IPS-20b (cell line): ENCODE results near the gene HHLA2.

Experiments
- H3K27ac ChIP-seq: one replicate; pipeline ENCODE4 v1.5.1; 2013; ENCODE audit warnings: low read length
- H3K27me3 ChIP-seq: 2 replicates; pipeline ENCODE4 v1.6.1; 2013; ENCODE audit warnings: mild to moderate bottlenecking, low read length, inconsistent platforms; ENCODE audit not compliant: insufficient read depth
- H3K36me3 ChIP-seq: 2 replicates; pipeline ENCODE4 v1.6.1; 2013; ENCODE audit warnings: low read depth, mild to moderate bottlenecking, inconsistent platforms, low read length, moderate library complexity; ENCODE audit not compliant: insufficient read depth
- H3K4me1 ChIP-seq: 2 replicates; pipeline ENCODE4 v1.6.1; 2013; ENCODE audit warnings: mild to moderate bottlenecking, control low read depth, inconsistent platforms, low read length, moderate library complexity; ENCODE audit not compliant: insufficient read depth
- H3K4me3 ChIP-seq: 2 replicates; pipeline ENCODE4 v1.5.1; 2013; ENCODE audit warnings: mild to moderate bottlenecking, low read length, inconsistent platforms
- H3K9ac ChIP-seq: 2 replicates; pipeline ENCODE4 v1.6.1; 2013; ENCODE audit warnings: low read depth, mild to moderate bottlenecking, inconsistent platforms, low read length, moderate library complexity
- H3K9me3 ChIP-seq: 2 replicates; pipeline ENCODE4 v1.6.1; 2013; ENCODE audit warnings: mild to moderate bottlenecking, low read depth, low read length, inconsistent platforms; ENCODE audit not compliant: insufficient read depth

Gene HHLA2

DNA sequence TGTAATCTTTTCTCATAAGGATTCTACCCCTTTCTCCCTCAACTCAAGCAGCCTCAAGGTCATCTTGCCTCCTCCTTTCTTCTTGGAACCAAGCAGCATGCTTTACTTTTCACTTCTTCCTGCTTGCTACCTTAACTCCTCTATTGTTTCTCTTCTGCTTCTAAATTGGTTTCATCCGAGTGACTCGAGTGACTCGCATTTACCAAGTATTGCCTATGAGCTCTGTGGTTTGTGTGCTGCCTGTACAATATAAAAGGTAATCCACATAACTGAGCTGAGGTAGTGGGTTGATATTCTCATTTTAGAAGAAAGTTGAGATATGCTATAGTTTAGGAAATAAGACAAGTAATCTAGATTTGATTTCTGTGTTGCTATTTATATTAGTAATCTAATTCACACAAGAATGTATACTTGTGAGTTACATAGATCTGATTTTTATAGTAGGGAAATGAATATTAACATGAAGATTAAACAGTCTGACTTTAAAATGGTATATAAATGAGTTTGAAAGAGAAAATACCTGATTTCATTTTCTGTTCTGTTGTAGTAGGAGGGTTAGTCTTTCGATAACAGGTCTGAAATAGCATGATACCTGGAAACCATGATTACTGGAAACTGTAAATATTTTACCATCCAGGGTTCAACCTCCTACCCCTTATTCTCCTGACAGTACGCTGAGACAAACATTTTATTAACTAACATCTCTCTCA lies 5.5 kb downstream of the HHLA2 start:
- H3K4me1 ChIP-seq, result peaks cover 6% of the 10 kb centered on the region; the same call in 1 of the 2 replicates
- no peak overlapping the region for H3K4me3 ChIP-seq
- no peaks in the 10 kb centered on the region for H3K9me3 ChIP-seq
- H3K9ac ChIP-seq, result no peak overlapping the region
- no peak overlapping the region for H3K27ac ChIP-seq
- H3K27me3 ChIP-seq, result no peaks in the 10 kb centered on the region
- H3K36me3 ChIP-seq, result no peaks in the 10 kb centered on the region

GRCh38 chr3:108302570-108302969 lies 6.2 kb downstream of the HHLA2 start:
- no peaks in the 10 kb centered on the region for H3K9me3 ChIP-seq
- H3K4me3 ChIP-seq, result no peak overlapping the region
- no peaks in the 10 kb centered on the region for H3K27me3 ChIP-seq
- H3K9ac ChIP-seq, result no peak overlapping the region
- H3K36me3 ChIP-seq, result no peaks in the 10 kb centered on the region
- no peak overlapping the region for H3K27ac ChIP-seq
- peaks cover 6% of the 10 kb centered on the region; the same call in 1 of the 2 replicates for H3K4me1 ChIP-seq

DNA sequence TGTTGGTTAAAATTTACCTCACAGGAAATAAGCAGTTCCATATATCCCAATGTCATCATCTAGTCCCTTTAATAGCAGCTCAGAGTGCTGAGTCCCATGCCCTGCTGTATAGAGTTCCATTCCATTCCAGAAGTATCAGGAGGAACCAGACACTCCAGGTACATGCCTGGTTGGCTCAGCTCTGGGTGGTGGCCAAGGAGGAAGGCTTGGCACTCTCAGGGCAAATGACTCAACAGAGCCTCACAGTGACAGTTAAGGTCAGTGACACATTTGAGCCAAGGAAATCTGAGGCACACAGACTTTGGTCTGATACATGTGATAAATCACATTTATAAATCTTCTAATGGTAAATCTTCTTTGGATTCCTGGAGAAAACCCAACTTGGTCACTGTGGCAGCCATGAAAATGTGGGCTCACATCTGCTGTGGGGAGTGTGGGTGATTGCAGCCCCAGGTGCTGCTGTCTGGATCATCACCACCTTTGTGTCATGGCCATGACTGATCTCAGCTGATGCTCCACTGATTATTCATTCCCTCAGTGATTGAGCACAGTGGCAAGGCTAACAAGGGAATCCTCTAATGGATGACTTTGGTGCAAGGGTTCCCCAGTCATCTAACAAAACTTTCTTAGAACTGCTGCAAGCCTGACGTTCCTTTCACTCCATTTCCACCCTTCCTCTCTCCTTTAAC lies 9.3 kb downstream of the HHLA2 start:
- Histone ChIP-seq H3K4me3 (no peak overlapping the region), H3K4me1 (no peaks in the 10 kb centered on the region), H3K36me3 (no peaks in the 10 kb centered on the region)

DNA sequence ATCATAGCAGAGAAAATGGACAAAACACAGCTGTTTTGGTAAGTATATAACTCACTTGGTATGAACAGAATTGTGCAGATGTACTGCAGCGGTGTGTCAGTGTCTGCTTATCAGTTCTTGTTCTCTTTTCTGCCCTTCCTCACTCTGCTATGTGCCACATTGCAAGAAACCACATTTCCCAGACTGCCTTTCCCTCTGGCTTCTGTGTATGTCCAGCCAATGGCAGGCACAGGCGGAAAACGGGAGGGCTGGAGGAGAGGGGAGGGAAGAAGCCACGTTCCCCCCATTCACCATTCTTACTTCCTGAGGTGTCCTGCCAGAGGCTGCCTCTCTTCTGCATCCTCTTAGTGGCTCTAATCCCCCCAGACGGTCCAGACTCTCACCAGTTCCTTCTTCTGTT lies 15.4 kb downstream of the HHLA2 start:
- no peaks in the 10 kb centered on the region for H3K4me1 ChIP-seq
- no peak overlapping the region for H3K4me3 ChIP-seq
- H3K27me3 ChIP-seq, result no peaks in the 10 kb centered on the region
- H3K9ac ChIP-seq, result no peak overlapping the region
- no peaks in the 10 kb centered on the region for H3K36me3 ChIP-seq
- H3K27ac ChIP-seq, result no peak overlapping the region
- H3K9me3 ChIP-seq, result no peaks in the 10 kb centered on the region; the same call in 1 of the 2 replicates

More for the DNA sequence above, 9.3 kb downstream of the HHLA2 start:
- Histone ChIP-seq H3K27me3 (no peaks in the 10 kb centered on the region), H3K9ac (no peak overlapping the region), H3K9me3 (no peaks in the 10 kb centered on the region; the same call in 1 of the 2 replicates), H3K27ac (no peak overlapping the region)

DNA sequence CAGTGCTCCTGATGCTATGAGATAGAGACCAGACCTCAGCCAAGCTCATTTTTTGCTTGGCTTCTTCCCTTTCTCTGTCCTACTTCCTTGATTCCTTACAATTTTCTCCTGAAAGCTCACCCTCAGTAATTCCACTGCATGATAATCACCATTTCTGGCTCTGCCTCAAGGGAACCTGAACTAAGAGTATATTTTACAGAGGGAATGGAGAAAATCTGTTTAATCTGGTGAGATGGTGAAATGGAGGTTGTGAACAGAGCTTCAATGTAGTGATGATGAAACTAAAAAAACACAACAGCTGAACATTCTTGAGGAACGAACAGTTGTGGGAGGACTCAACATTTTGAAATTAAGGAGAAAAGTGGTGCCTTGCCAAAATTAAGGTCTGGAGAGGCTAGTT lies 16.3 kb downstream of the HHLA2 start:
- H3K9ac ChIP-seq, result no peak overlapping the region
- no peaks in the 10 kb centered on the region for H3K27me3 ChIP-seq
- H3K4me3 ChIP-seq, result no peak overlapping the region
- no peaks in the 10 kb centered on the region; the same call in 1 of the 2 replicates for H3K9me3 ChIP-seq
- no peaks in the 10 kb centered on the region for H3K4me1 ChIP-seq
- H3K36me3 ChIP-seq, result no peaks in the 10 kb centered on the region
- H3K27ac ChIP-seq, result no peak overlapping the region

DNA sequence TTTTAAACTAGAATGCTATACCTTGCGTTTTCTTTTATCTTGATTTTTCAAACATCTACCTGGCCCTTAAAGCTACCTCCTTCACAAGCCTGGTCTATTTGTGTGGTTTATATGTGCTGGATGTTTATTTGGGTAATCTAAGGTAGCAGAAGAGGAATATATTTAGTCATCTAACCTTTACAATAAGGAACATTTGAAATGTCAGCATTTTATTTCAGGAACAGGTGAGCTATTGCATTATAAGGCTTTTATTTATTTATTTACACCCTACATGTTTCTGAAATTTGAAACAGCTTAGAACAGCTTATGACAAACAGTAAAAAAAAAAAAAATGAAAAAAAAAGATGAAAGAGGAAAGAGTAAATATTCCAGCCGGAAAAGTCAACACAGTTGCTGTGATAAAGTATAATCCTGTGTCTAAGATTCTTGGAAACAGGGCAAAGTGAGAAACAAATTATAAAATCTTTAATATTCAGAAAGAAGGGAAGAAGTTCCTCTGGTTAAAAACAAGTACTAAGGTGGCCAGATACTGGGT lies 19.5 kb downstream of the HHLA2 start:
- H3K27ac ChIP-seq, result no peak overlapping the region
- H3K9ac ChIP-seq, result no peak overlapping the region
- peaks cover 3% of the 10 kb centered on the region; the same call in 1 of the 2 replicates for H3K4me1 ChIP-seq
- no peak overlapping the region for H3K4me3 ChIP-seq
- no peaks in the 10 kb centered on the region for H3K27me3 ChIP-seq
- no peaks in the 10 kb centered on the region for H3K36me3 ChIP-seq
- H3K9me3 ChIP-seq, result no peaks in the 10 kb centered on the region

DNA sequence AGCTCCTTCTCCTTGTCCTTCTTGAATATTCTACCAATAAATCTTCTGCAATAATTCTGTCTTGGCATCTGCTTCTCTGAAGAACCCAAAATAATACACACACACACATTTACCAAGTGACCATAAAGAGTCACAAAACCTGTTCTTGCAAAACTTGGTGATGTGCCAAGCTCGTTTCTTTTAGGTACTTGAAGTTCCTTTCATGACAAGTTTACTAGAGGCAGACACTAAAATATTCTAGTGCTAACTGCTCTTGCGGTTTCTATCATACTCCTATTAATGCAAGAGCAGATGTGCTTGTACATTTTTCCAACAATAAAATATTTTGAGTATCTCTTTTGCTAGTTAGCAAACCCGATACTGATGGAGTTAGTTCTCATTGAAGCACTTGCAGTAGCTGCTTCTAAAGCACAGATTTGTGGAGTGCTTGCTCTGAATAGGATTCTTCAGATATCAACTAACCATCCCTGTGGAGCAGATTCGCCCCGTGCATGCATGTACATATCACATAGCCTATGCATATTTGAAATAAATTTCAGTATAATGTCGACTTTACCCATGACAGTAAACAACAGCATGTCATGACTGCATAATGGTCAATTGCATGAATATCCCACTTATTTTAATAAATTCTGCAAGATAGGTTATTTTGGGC lies 23.2 kb downstream of the HHLA2 start:
- no peak overlapping the region for H3K9ac ChIP-seq
- no peaks in the 10 kb centered on the region for H3K9me3 ChIP-seq
- no peaks in the 10 kb centered on the region for H3K27me3 ChIP-seq
- H3K4me1 ChIP-seq, result peaks cover 4% of the 10 kb centered on the region
- H3K4me3 ChIP-seq, result no peak overlapping the region
- H3K27ac ChIP-seq, result no peak overlapping the region
- H3K36me3 ChIP-seq, result no peaks in the 10 kb centered on the region

DNA sequence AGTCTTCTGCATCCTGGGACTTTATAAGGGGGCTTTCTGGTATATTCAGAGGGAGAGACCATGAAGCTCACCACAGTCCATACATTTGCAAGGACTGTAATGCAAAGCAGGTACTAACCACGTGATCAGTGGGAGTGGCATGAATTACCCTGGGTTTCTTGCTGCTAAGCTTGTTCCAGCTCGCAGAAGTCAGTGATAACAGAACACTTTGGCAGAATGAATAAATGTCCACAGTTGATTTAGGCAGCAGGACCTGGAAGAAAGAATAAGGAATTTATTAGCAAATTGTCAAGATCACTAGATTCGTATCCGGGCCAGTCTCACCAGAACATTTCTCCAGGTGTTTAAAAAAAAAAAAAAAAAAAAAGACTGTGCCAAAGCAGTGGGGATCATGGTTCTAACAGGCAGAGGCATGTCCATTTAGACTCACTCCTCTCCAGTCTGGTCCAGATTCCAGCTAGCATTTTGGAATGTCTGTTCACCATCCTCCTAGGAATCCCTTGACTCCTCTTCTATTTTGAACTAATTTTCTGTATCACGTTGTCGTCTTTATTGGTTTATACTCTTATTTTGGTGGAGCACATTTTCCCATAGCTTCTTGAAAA lies 24.5 kb downstream of the HHLA2 start:
- H3K9ac ChIP-seq, result no peak overlapping the region
- H3K4me3 ChIP-seq, result no peak overlapping the region
- H3K36me3 ChIP-seq, result no peaks in the 10 kb centered on the region
- no peaks in the 10 kb centered on the region for H3K9me3 ChIP-seq
- no peaks in the 10 kb centered on the region for H3K27me3 ChIP-seq
- no peak overlapping the region for H3K27ac ChIP-seq
- peaks cover 4% of the 10 kb centered on the region for H3K4me1 ChIP-seq

DNA sequence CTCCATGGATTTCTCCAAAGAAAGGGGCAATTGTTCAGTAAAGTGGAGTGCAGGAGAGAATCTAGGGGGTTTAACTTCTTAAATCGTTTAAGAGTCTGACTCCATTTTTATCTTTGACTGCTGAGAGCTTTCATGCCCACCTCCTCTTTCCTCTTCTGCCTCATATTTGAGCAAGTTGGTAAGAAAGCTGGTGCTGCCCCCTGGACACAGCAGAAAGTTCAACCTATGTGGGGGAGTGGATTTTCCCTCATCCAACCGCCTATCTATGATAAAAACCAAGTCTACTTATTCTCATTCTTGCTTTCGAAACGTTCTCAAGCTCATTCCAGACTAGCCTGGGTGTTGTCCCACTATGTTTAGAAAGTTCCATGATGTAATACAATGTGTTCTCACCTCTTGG lies 26.0 kb downstream of the HHLA2 start:
- Histone ChIP-seq H3K36me3 (no peaks in the 10 kb centered on the region), H3K9ac (no peak overlapping the region), H3K27me3 (no peaks in the 10 kb centered on the region), H3K4me3 (no peak overlapping the region), H3K27ac (no peak overlapping the region), H3K4me1 (peaks cover 4% of the 10 kb centered on the region), H3K9me3 (no peaks in the 10 kb centered on the region)

GRCh38 chr3:108324177-108324576 lies 27.8 kb downstream of the HHLA2 start:
- H3K4me1 ChIP-seq, result peaks cover 4% of the 10 kb centered on the region
- H3K27ac ChIP-seq, result no peak overlapping the region
- H3K36me3 ChIP-seq, result no peaks in the 10 kb centered on the region
- H3K9me3 ChIP-seq, result no peaks in the 10 kb centered on the region
- H3K4me3 ChIP-seq, result no peak overlapping the region
- no peaks in the 10 kb centered on the region for H3K27me3 ChIP-seq
- no peak overlapping the region for H3K9ac ChIP-seq

- Histone ChIP-seq H3K27ac (no peak overlapping the region), H3K9ac (no peak overlapping the region), H3K36me3 (no peaks in the 10 kb centered on the region), H3K27me3 (no peaks in the 10 kb centered on the region), H3K4me1 (no peaks in the 10 kb centered on the region; the same call in 1 of the 2 replicates), H3K4me3 (no peak overlapping the region), H3K9me3 (no peaks in the 10 kb centered on the region)
Observed at GRCh38 chr3:108327168-108327567, 30.8 kb downstream of the HHLA2 start.
